ENCODE data around the gene BTBD9. TPM values are rescaled to one million over a fixed set of nuclear protein-coding genes. Genes with fewer than 3 reads are reported as not detected.

BTBD9 gene
- total RNA-seq (2022; extraction: Qiagen RNA extraction) = 2.1 to 2.8 TPM (median 2.5 TPM) in 5 replicates

DNA sequence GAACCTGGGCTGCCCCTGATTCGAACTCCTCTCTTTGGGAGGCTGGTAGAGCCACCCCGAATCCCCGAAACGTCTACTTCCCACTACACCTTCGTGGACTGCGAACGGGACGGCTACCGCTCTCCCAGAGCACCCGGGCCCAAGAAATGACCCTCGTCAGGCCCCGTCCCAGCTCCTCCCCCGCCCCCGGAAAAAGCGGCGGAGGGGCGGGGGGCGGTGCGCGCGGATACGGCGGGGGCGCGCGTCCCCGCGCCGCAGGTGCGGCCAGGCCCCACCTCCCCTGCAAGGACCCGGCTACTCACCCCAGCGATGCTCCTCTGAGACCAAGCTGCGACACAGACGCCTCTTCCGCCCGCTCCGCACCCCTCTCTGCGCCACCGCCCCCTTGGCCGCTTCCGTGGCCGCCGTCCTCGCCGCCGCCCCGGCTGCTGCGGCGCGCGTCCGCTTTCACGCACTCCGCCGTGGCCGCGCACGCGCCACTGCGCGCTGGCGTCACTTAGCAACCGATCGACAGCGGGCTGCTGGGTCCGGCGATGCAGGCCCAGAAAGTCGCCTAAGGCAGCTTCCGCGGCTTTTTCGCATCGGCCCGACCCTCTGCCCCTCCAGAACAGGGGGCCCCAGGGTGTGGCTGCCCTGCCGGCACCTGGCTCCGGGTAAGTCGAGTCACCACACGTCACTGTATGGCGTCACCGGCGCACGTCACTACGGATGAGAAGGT is at the start of gene BTBD9:
Gene BTBD9, minus strand, starts transcription at position 432 of the 718 bp plus-strand sequence.

Other genes starting within 250 kb of the BTBD9 start
- gene GLO1, start 63.2 kb upstream of the BTBD9 start, total RNA-seq (2022; extraction: Qiagen RNA extraction) = 87.0 to 99.5 TPM (median 95.4 TPM) in 5 replicates
- gene DNAH8, start 75.4 kb upstream of the BTBD9 start, total RNA-seq (2022; extraction: Qiagen RNA extraction) = not detected in 5 replicates